Measurements from ENCODE around the gene LHFPL2. TPM values are rescaled to one million over a fixed set of nuclear protein-coding genes. Genes with fewer than 3 reads are reported as not detected.

The LHFPL2 gene
- total and polyA plus RNA-seq, 3 experiments from 2014 or later, result 0.20 to 1.2 (median 0.84) TPM

GRCh38 chr5:78560000-78560855, 88.3 kb downstream of the LHFPL2 start:
- DNase-seq, result no peak
- Mint-ChIP-seq H3K4me1 (no peaks in the 10 kb centered on the region), H3K36me3 (no peaks in the 10 kb centered on the region), H3K27ac (no peak overlapping the region), H3K27me3 (peaks cover 9 to 50% of the 10 kb centered on the region in 2 donors), H3K9me3 (peaks cover 0 to 2% (median 0%) of the 10 kb centered on the region in 5 donors), H3K4me3 (no peak overlapping the region)
- Histone ChIP-seq H3K9me3 (ENCODE audit: low read length) (no peaks in the 10 kb centered on the region), H3K4me1 (ENCODE audit: insufficient read depth, low read length) (no peaks in the 10 kb centered on the region), H3K36me3 (ENCODE audit: insufficient read depth, low read length) (no peaks in the 10 kb centered on the region), H3K27ac (ENCODE audit: low read depth, low read length) (no peak overlapping the region), H3K27me3 (ENCODE audit: insufficient read depth, low read length, poor library complexity, severe bottlenecking) (no peaks in the 10 kb centered on the region), H3K4me3 (ENCODE audit: low read length) (no peak overlapping the region)
- POLR2A ChIA-PET, result no interaction called here
- CTCF ChIA-PET, result no interaction called here

- Histone ChIP-seq H3K4me3 (ENCODE audit: low read length) (no peak overlapping the region), H3K9me3 (ENCODE audit: low read length) (no peaks in the 10 kb centered on the region), H3K36me3 (ENCODE audit: insufficient read depth, low read length) (no peaks in the 10 kb centered on the region), H3K27me3 (ENCODE audit: insufficient read depth, low read length, poor library complexity, severe bottlenecking) (no peaks in the 10 kb centered on the region), H3K4me1 (ENCODE audit: insufficient read depth, low read length) (no peaks in the 10 kb centered on the region), H3K27ac (ENCODE audit: low read depth, low read length) (no peak overlapping the region)
- Mint-ChIP-seq H3K4me3 (no peak overlapping the region), H3K27me3 (peaks cover 9 to 44% of the 10 kb centered on the region in 2 donors), H3K27ac (no peak overlapping the region), H3K36me3 (no peaks in the 10 kb centered on the region), H3K9me3 (no peaks in the 10 kb centered on the region), H3K4me1 (peaks cover 4 to 7% (median 6%) of the 10 kb centered on the region in 3 donors)
- POLR2A ChIA-PET, result no interaction called here
- CTCF ChIA-PET, result no interaction called here
- no peak for DNase-seq
These were observed 91.0 kb downstream of the LHFPL2 start for GRCh38 chr5:78557601-78558000.

- Histone ChIP-seq H3K27ac (ENCODE audit: low read depth, low read length) (no peak overlapping the region), H3K27me3 (ENCODE audit: insufficient read depth, low read length, poor library complexity, severe bottlenecking) (no peaks in the 10 kb centered on the region), H3K9me3 (ENCODE audit: low read length) (no peaks in the 10 kb centered on the region), H3K36me3 (ENCODE audit: insufficient read depth, low read length) (no peaks in the 10 kb centered on the region), H3K4me1 (ENCODE audit: insufficient read depth, low read length) (no peaks in the 10 kb centered on the region), H3K4me3 (ENCODE audit: low read length) (no peak overlapping the region)
- no peak overlapping the region for H3K4me3 Mint-ChIP-seq
- no peak for DNase-seq
- H3K27me3 Mint-ChIP-seq, result peaks cover 4 to 36% of the 10 kb centered on the region in 2 donors
- peaks cover 4 to 9% (median 7%) of the 10 kb centered on the region in 3 donors for H3K4me1 Mint-ChIP-seq
- no peak overlapping the region for H3K27ac Mint-ChIP-seq
- no peaks in the 10 kb centered on the region for H3K9me3 Mint-ChIP-seq
- no peaks in the 10 kb centered on the region for H3K36me3 Mint-ChIP-seq
- POLR2A ChIA-PET, result no interaction called here
- CTCF ChIA-PET, result no interaction called here
These were observed 92.7 kb downstream of the LHFPL2 start for GRCh38 chr5:78555870-78556269.

GRCh38 chr5:78554670-78555069, 93.9 kb downstream of the LHFPL2 start:
- Mint-ChIP-seq H3K4me3 (no peak overlapping the region), H3K27ac (no peak overlapping the region)

GRCh38 chr5:78553580-78554353, 94.8 kb downstream of the LHFPL2 start:
- H3K27me3 Mint-ChIP-seq, result peaks cover 4 to 27% of the 10 kb centered on the region in 2 donors
- Histone ChIP-seq H3K27ac (ENCODE audit: low read depth, low read length) (no peak overlapping the region), H3K9me3 (ENCODE audit: low read length) (no peaks in the 10 kb centered on the region), H3K4me1 (ENCODE audit: insufficient read depth, low read length) (no peaks in the 10 kb centered on the region), H3K4me3 (ENCODE audit: low read length) (no peak overlapping the region), H3K36me3 (ENCODE audit: insufficient read depth, low read length) (no peaks in the 10 kb centered on the region), H3K27me3 (ENCODE audit: insufficient read depth, low read length, poor library complexity, severe bottlenecking) (no peaks in the 10 kb centered on the region)
- no peak for DNase-seq
- H3K4me1 Mint-ChIP-seq, result peaks cover 4 to 9% (median 7%) of the 10 kb centered on the region in 3 donors
- H3K9me3 Mint-ChIP-seq, result no peaks in the 10 kb centered on the region
- ChIA-PET POLR2A (no interaction called here), CTCF (no interaction called here)
- H3K4me3 Mint-ChIP-seq, result no peak overlapping the region
- no peaks in the 10 kb centered on the region for H3K36me3 Mint-ChIP-seq
- H3K27ac Mint-ChIP-seq, result no peak overlapping the region

More at GRCh38 chr5:78554670-78555069, 93.9 kb downstream of the LHFPL2 start:
- H3K4me1 Mint-ChIP-seq, result peaks cover 4 to 9% (median 7%) of the 10 kb centered on the region in 3 donors
- Histone ChIP-seq H3K36me3 (ENCODE audit: insufficient read depth, low read length) (no peaks in the 10 kb centered on the region), H3K9me3 (ENCODE audit: low read length) (no peaks in the 10 kb centered on the region), H3K4me3 (ENCODE audit: low read length) (no peak overlapping the region), H3K27me3 (ENCODE audit: insufficient read depth, low read length, poor library complexity, severe bottlenecking) (no peaks in the 10 kb centered on the region), H3K27ac (ENCODE audit: low read depth, low read length) (no peak overlapping the region), H3K4me1 (ENCODE audit: insufficient read depth, low read length) (no peaks in the 10 kb centered on the region)
- CTCF ChIA-PET, result no interaction called here
- no peaks in the 10 kb centered on the region for H3K36me3 Mint-ChIP-seq
- peaks cover 4 to 31% of the 10 kb centered on the region in 2 donors for H3K27me3 Mint-ChIP-seq
- no peaks in the 10 kb centered on the region for H3K9me3 Mint-ChIP-seq
- POLR2A ChIA-PET, result no interaction called here
- no peak for DNase-seq

GRCh38 chr5:78552729-78553342, 95.7 kb downstream of the LHFPL2 start:
- Histone ChIP-seq H3K36me3 (ENCODE audit: insufficient read depth, low read length) (no peaks in the 10 kb centered on the region), H3K27me3 (ENCODE audit: insufficient read depth, low read length, poor library complexity, severe bottlenecking) (no peaks in the 10 kb centered on the region), H3K4me1 (ENCODE audit: insufficient read depth, low read length) (no peaks in the 10 kb centered on the region), H3K4me3 (ENCODE audit: low read length) (no peak overlapping the region), H3K27ac (ENCODE audit: low read depth, low read length) (no peak overlapping the region), H3K9me3 (ENCODE audit: low read length) (no peaks in the 10 kb centered on the region)
- Mint-ChIP-seq H3K4me3 (peak overlapping the region in 1 of 7 donors; percentile 33), H3K27me3 (peaks cover 4 to 24% of the 10 kb centered on the region in 2 donors), H3K36me3 (no peaks in the 10 kb centered on the region), H3K27ac (no peak overlapping the region), H3K4me1 (peaks cover 4 to 9% (median 7%) of the 10 kb centered on the region in 3 donors), H3K9me3 (no peaks in the 10 kb centered on the region)
- ChIA-PET POLR2A (no interaction called here), CTCF (no interaction called here)
- DNase-seq, result no peak

- no peak for DNase-seq
- no peaks in the 10 kb centered on the region for H3K9me3 Mint-ChIP-seq
- Histone ChIP-seq H3K36me3 (ENCODE audit: insufficient read depth, low read length) (no peaks in the 10 kb centered on the region), H3K27me3 (ENCODE audit: insufficient read depth, low read length, poor library complexity, severe bottlenecking) (no peaks in the 10 kb centered on the region), H3K27ac (ENCODE audit: low read depth, low read length) (no peak overlapping the region), H3K4me3 (ENCODE audit: low read length) (no peak overlapping the region), H3K4me1 (ENCODE audit: insufficient read depth, low read length) (no peaks in the 10 kb centered on the region), H3K9me3 (ENCODE audit: low read length) (no peaks in the 10 kb centered on the region)
- no peak overlapping the region for H3K27ac Mint-ChIP-seq
- H3K27me3 Mint-ChIP-seq, result peaks cover 6 to 25% of the 10 kb centered on the region in 2 donors
- H3K36me3 Mint-ChIP-seq, result no peaks in the 10 kb centered on the region
- H3K4me1 Mint-ChIP-seq, result peaks cover 4 to 9% (median 7%) of the 10 kb centered on the region in 3 donors
- no peak overlapping the region for H3K4me3 Mint-ChIP-seq
- ChIA-PET POLR2A (no interaction called here), CTCF (no interaction called here)
These were observed 97.7 kb downstream of the LHFPL2 start for GRCh38 chr5:78550891-78551290.

- ChIA-PET CTCF (no interaction called here), POLR2A (no interaction called here)
- Mint-ChIP-seq H3K4me1 (peaks cover 4 to 9% (median 7%) of the 10 kb centered on the region in 3 donors), H3K4me3 (no peak overlapping the region), H3K27ac (no peak overlapping the region), H3K9me3 (no peaks in the 10 kb centered on the region), H3K36me3 (no peaks in the 10 kb centered on the region), H3K27me3 (peaks cover 6 to 18% of the 10 kb centered on the region in 2 donors)
- DNase-seq, result no peak
- H3K27me3 ChIP-seq (ENCODE audit: insufficient read depth, low read length, poor library complexity, severe bottlenecking), result no peaks in the 10 kb centered on the region
- H3K36me3 ChIP-seq (ENCODE audit: insufficient read depth, low read length), result no peaks in the 10 kb centered on the region
- no peaks in the 10 kb centered on the region for H3K9me3 ChIP-seq (ENCODE audit: low read length)
- H3K27ac ChIP-seq (ENCODE audit: low read depth, low read length), result no peak overlapping the region
- H3K4me3 ChIP-seq (ENCODE audit: low read length), result no peak overlapping the region
- H3K4me1 ChIP-seq (ENCODE audit: insufficient read depth, low read length), result no peaks in the 10 kb centered on the region
These were observed 99.5 kb downstream of the LHFPL2 start for GRCh38 chr5:78549043-78549442.
